Fibroblast of the aortic adventitia (primary cell): ENCODE results near the gene RNF113A. TPM values are rescaled to one million over a fixed set of nuclear protein-coding genes. Genes with fewer than 3 reads are reported as not detected.
"Not testable (repeated sequence)": the region's sequence is repeated elsewhere in the genome, so short reads cannot be mapped to it uniquely, and the experiment has no call there.

Experiments
- DNase-seq: peaks from one replicate; pipeline ENCODE4 v3.0.0-alpha.2; 2010; ENCODE audit warnings: low read depth
- H3K4me3 ChIP-seq: 2 replicates; pipeline ENCODE4 v1.5.1; 2011; ENCODE audit warnings: low read depth, mild to moderate bottlenecking, control low read depth, low read length, moderate library complexity
- CTCF ChIP-seq: IDR thresholded peaks from 2 replicates; pipeline ENCODE4 v1.5.1; 2011; ENCODE audit warnings: mild to moderate bottlenecking, low read length, control low read depth, inconsistent platforms; ENCODE audit not compliant: insufficient read depth
- total RNA-seq: library from RNA; depleted of rRNA; stranded (reverse); fragments of >200 nt; gene quantifications from 2 replicates; pipeline ENCODE4 v1.2.3, GENCODE V29; 2012; ENCODE audit warnings: low replicate concordance

Gene RNF113A
- total RNA-seq, 1 donor = 10.0 TPM

- H3K4me3 ChIP-seq = no peak overlapping the region
- no peak for DNase-seq
- TF ChIP-seq CTCF = no peak
Measured at GRCh38 chrX:119828446-119828845, 43.1 kb downstream of the RNF113A start.

- DNase-seq = peak; percentile 28
- TF ChIP-seq CTCF = no peak
Measured at GRCh38 chrX:119826399-119826959, 45.1 kb downstream of the RNF113A start.

GRCh38 chrX:119824221-119824620 lies 47.3 kb downstream of the RNF113A start:
- H3K4me3 ChIP-seq = not testable (repeated sequence)

More at GRCh38 chrX:119826399-119826959, 45.1 kb downstream of the RNF113A start:
- H3K4me3 ChIP-seq = no peak overlapping the region

GRCh38 chrX:119821703-119822102 lies 49.8 kb downstream of the RNF113A start:
- not testable (repeated sequence) for H3K4me3 ChIP-seq
- peak; percentile 3 for DNase-seq

More at GRCh38 chrX:119824221-119824620, 47.3 kb downstream of the RNF113A start:
- not testable (repeated sequence) for DNase-seq

Other genes with a start within 250 kb of the RNF113A start
- gene SEPTIN6, start 178.6 kb downstream of the RNF113A start, total RNA-seq = 7.0 and 7.4 TPM in 2 replicates
- gene SOWAHD, start 113.1 kb downstream of the RNF113A start, total RNA-seq = not detected in 2 replicates
- 485 and 2,998 TPM in 2 replicates for gene RPL39, start 80.1 kb downstream of the RNF113A start, total RNA-seq
- 2.1 and 7.5 TPM in 2 replicates for gene UPF3B, start 18.8 kb downstream of the RNF113A start, total RNA-seq
- gene NDUFA1, start 99 bp upstream of the RNF113A start, total RNA-seq = 63.3 and 111 TPM in 2 replicates
- not detected in 2 replicates for gene AKAP14, start 24.2 kb upstream of the RNF113A start, total RNA-seq
- 5.5 and 6.0 TPM in 2 replicates for gene NKAP, start 72.0 kb upstream of the RNF113A start, total RNA-seq
- not detected in 2 replicates for gene RHOXF2B, start 206.0 kb upstream of the RNF113A start, total RNA-seq
- gene RHOXF1, start 244.2 kb upstream of the RNF113A start, total RNA-seq = not detected in 2 replicates